Esophagus squamous epithelium (tissue), 4 donors: ENCODE data around the gene MAP3K20.

Experiments
- CTCF ChIP-seq, 6 experiments: fragments of 450-650 bp in 4 of 6; fragments of 200-600 bp in 2 of 6; sonication (generic) in 2 of 6; IDR thresholded peaks; one replicate each; pipeline ENCODE4 v1.5.1; 2016 to 2019; ENCODE audit warnings: antibody characterized with exemption in 6 of 6, mild to moderate bottlenecking in 4 of 6, moderate library complexity in 4 of 6
- POLR2A ChIP-seq, 4 donors: fragments of 450-650 bp; IDR thresholded peaks; one replicate each; pipeline ENCODE4 v1.6.1; 2017; ENCODE audit warnings: antibody characterized with exemption in 4 of 4, mild to moderate bottlenecking in 4 of 4, moderate library complexity in 3 of 4

- TF ChIP-seq CTCF (IDR thresholded peaks at IDR 0.05) (no peak), POLR2A (IDR thresholded peaks at IDR 0.05) (no peak)
Measured at GRCh38 chr2:173249661-173250641, 174.3 kb downstream of the MAP3K20 start.
